GM19193 (cell line): ENCODE data around the gene FBXL17.

ENCODE experiments used
- POLR2A ChIP-seq: IDR thresholded peaks from 4 replicates; pipeline ENCODE4 v1.6.1; 2011; ENCODE audit not compliant: insufficient read depth, insufficient read length; ENCODE audit errors: extremely low read depth

FBXL17 gene

GRCh38 chr5:108381954-108382783 is at the start of gene FBXL17:
Gene FBXL17 (minus strand): TSS chr5:108382098.
- TF ChIP-seq POLR2A, result peak; percentile 87

- no peak for TF ChIP-seq POLR2A
These were observed 49.2 kb upstream of the FBXL17 start for GRCh38 chr5:108430931-108431608.

- no peak for TF ChIP-seq POLR2A
These were observed 39.8 kb upstream of the FBXL17 start for GRCh38 chr5:108421713-108422112.

GRCh38 chr5:108420755-108421154 is 38.9 kb upstream of the FBXL17 start:
- TF ChIP-seq POLR2A, result no peak

GRCh38 chr5:108420158-108420557 is 38.3 kb upstream of the FBXL17 start:
- no peak for TF ChIP-seq POLR2A

GRCh38 chr5:108418197-108418596 is 36.3 kb upstream of the FBXL17 start:
- no peak for TF ChIP-seq POLR2A

- no peak for TF ChIP-seq POLR2A
These were observed 35.3 kb upstream of the FBXL17 start for GRCh38 chr5:108417166-108417670.

GRCh38 chr5:108415726-108416125 is 33.8 kb upstream of the FBXL17 start:
- TF ChIP-seq POLR2A, result no peak

- TF ChIP-seq POLR2A, result no peak
These were observed 27.9 kb upstream of the FBXL17 start for GRCh38 chr5:108409786-108410185.

- no peak for TF ChIP-seq POLR2A
These were observed 17.1 kb upstream of the FBXL17 start for GRCh38 chr5:108398964-108399363.

- no peak for TF ChIP-seq POLR2A
These were observed 5.9 kb upstream of the FBXL17 start for GRCh38 chr5:108387758-108388157.

- TF ChIP-seq POLR2A, result no peak
These were observed 4.6 kb upstream of the FBXL17 start for GRCh38 chr5:108386345-108387061.

- no peak for TF ChIP-seq POLR2A
These were observed 2.8 kb upstream of the FBXL17 start for GRCh38 chr5:108384741-108385140.

GRCh38 chr5:108382784-108383330 is 959 bp upstream of the FBXL17 start:
- no peak for TF ChIP-seq POLR2A
